SK-N-SH treated with all-trans-retinoic acid at 6 μM for 48 hours (cell line): ENCODE data around the gene EHBP1.

Experiments used
- ATAC-seq: fragments of 200-7000 bp; cut with Tn5 transposase; 3 replicates; pipeline ENCODE4 v1.9.1; 2020; ENCODE audit warnings: mild to moderate bottlenecking, moderate library complexity
- ARNTL ChIP-seq: fragments of 450-650 bp; formaldehyde crosslinking; IDR thresholded peaks from 2 replicates; pipeline ENCODE4 v1.5.0; 2020; ENCODE audit warnings: low read depth, mild to moderate bottlenecking, moderate library complexity, borderline replicate concordance
- BACH2 ChIP-seq: fragments of 250-450 bp; sonication (Bioruptor Pico); IDR thresholded peaks from 2 replicates; pipeline ENCODE4 v1.9.0; 2021; ENCODE audit warnings: mild to moderate bottlenecking, borderline replicate concordance
- CSDC2 ChIP-seq: fragments of 250-450 bp; sonication (Bioruptor Pico); IDR thresholded peaks from 2 replicates; pipeline ENCODE4 v1.5.0; 2020; ENCODE audit warnings: mild to moderate bottlenecking, moderate library complexity
- ESRRG ChIP-seq: fragments of 250-450 bp; sonication (Bioruptor Pico); IDR thresholded peaks from 2 replicates; pipeline ENCODE4 v1.6.1; 2021; ENCODE audit warnings: mild to moderate bottlenecking
- GLIS3 ChIP-seq: fragments of 250-450 bp; sonication (Bioruptor Pico); IDR thresholded peaks from 2 replicates; pipeline ENCODE4 v1.5.0; 2020; ENCODE audit warnings: mild to moderate bottlenecking, moderate library complexity
- ISL1 ChIP-seq: fragments of 250-450 bp; sonication (Bioruptor Pico); IDR thresholded peaks from 2 replicates; pipeline ENCODE4 v2.1.2; 2022; ENCODE audit warnings: mild to moderate bottlenecking, moderate library complexity
- OSR1 ChIP-seq: fragments of 250-450 bp; sonication (Bioruptor Pico); IDR thresholded peaks from 2 replicates; pipeline ENCODE4 v1.8.0; 2022; ENCODE audit warnings: moderate library complexity, mild to moderate bottlenecking, inconsistent platforms
- PPARA ChIP-seq: fragments of 250-450 bp; sonication (Bioruptor Pico); IDR thresholded peaks from 2 replicates; pipeline ENCODE4 v1.5.0; 2020; ENCODE audit warnings: mild to moderate bottlenecking, borderline replicate concordance
- RARB ChIP-seq: fragments of 250-450 bp; sonication (Bioruptor Pico); IDR thresholded peaks from 2 replicates; pipeline ENCODE4 v1.8.0; 2021; ENCODE audit warnings: mild to moderate bottlenecking, moderate library complexity
- SNAI2 ChIP-seq: fragments of 250-450 bp; sonication (Bioruptor Pico); IDR thresholded peaks from 2 replicates; pipeline ENCODE4 v1.5.0; 2020; ENCODE audit warnings: mild to moderate bottlenecking, moderate library complexity
- TCF4 ChIP-seq: fragments of 250-450 bp; sonication (Bioruptor Pico); IDR thresholded peaks from 2 replicates; pipeline ENCODE4 v1.8.0; 2021; ENCODE audit warnings: mild to moderate bottlenecking, moderate library complexity, borderline replicate concordance
- TOX ChIP-seq: fragments of 250-450 bp; sonication (Bioruptor Pico); IDR thresholded peaks from 2 replicates; pipeline ENCODE4 v1.8.0; 2021; ENCODE audit warnings: mild to moderate bottlenecking, moderate library complexity, borderline replicate concordance
- ZFP30 ChIP-seq: fragments of 450-650 bp; formaldehyde crosslinking; IDR thresholded peaks from 2 replicates; pipeline ENCODE4 v1.5.0; 2022; ENCODE audit warnings: mild to moderate bottlenecking, moderate library complexity
- ZNF565 ChIP-seq: fragments of 450-650 bp; formaldehyde crosslinking; conservative IDR thresholded peaks from 2 replicates; pipeline ENCODE4 v1.5.0; 2020; ENCODE audit warnings: low read depth, mild to moderate bottlenecking, moderate library complexity
- ZNF70 ChIP-seq: fragments of 450-650 bp; formaldehyde crosslinking; IDR thresholded peaks from 2 replicates; pipeline ENCODE4 v1.5.0; 2020; ENCODE audit warnings: mild to moderate bottlenecking, moderate library complexity
- ZNF8 ChIP-seq: fragments of 450-650 bp; formaldehyde crosslinking; IDR thresholded peaks from 2 replicates; pipeline ENCODE4 v1.5.0; 2020; ENCODE audit warnings: mild to moderate bottlenecking, moderate library complexity
- TF ChIP-seq, protein P1 (sequence below): fragments of 250-450 bp; sonication (Bioruptor Pico); IDR thresholded peaks from 2 replicates; pipeline ENCODE4 v1.5.0; 2020; ENCODE audit warnings: mild to moderate bottlenecking, moderate library complexity
- TF ChIP-seq, protein P2 (sequence below): fragments of 250-450 bp; sonication (Bioruptor Pico); IDR thresholded peaks from 2 replicates; pipeline ENCODE4 v1.8.0; 2021; ENCODE audit warnings: low read depth, mild to moderate bottlenecking, moderate library complexity, borderline replicate concordance
- TF ChIP-seq, protein P3 (sequence below): fragments of 250-450 bp; sonication (Bioruptor Pico); IDR thresholded peaks from 2 replicates; pipeline ENCODE4 v1.5.1; 2021; ENCODE audit warnings: mild to moderate bottlenecking, moderate library complexity
- TF ChIP-seq, protein P4 (sequence below): fragments of 250-450 bp; sonication (Bioruptor Pico); IDR thresholded peaks from 2 replicates; pipeline ENCODE4 v1.8.0; 2020; ENCODE audit warnings: mild to moderate bottlenecking, moderate library complexity, borderline replicate concordance
- TF ChIP-seq, protein P5 (sequence below): fragments of 250-450 bp; sonication (Bioruptor Pico); IDR thresholded peaks from 2 replicates; pipeline ENCODE4 v1.5.1; 2020; ENCODE audit warnings: low read depth, mild to moderate bottlenecking, moderate library complexity

EHBP1 gene

DNA sequence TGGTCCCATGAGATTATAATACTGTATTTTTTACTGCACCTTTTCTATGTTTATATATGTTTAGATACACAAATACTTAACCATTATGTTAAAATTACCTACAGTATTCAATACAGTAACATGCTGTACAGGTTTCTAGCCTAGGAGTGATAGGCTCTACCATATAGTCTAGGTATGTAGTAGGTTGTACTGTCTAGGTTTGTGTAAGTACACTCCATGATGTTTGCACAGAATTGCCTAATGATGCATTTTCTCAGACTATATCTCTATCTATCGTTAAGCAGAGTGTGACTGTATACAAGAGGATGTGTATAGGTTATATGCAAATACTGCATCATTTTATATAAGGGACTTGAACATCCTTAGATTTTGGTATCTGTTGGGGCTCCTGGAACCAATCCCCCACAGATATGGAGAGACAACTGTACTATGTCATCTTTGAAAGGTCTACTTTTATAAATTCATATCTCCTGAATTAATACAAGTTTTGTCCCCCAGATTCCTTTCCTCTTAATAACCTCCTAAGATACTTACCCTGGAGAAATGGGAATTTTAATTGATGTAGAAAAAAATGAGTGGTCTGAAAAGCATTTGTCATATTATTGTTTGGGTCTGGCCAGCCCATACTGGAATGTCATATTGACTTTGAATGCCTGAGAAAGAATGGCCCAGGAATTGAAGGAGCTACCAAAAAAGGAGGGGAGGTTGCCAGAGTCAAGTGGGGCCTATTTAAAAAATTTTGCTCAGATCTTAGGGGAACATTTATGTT lies 36.6 kb downstream of the EHBP1 start (continued):
- TF ChIP-seq, protein P1, sequence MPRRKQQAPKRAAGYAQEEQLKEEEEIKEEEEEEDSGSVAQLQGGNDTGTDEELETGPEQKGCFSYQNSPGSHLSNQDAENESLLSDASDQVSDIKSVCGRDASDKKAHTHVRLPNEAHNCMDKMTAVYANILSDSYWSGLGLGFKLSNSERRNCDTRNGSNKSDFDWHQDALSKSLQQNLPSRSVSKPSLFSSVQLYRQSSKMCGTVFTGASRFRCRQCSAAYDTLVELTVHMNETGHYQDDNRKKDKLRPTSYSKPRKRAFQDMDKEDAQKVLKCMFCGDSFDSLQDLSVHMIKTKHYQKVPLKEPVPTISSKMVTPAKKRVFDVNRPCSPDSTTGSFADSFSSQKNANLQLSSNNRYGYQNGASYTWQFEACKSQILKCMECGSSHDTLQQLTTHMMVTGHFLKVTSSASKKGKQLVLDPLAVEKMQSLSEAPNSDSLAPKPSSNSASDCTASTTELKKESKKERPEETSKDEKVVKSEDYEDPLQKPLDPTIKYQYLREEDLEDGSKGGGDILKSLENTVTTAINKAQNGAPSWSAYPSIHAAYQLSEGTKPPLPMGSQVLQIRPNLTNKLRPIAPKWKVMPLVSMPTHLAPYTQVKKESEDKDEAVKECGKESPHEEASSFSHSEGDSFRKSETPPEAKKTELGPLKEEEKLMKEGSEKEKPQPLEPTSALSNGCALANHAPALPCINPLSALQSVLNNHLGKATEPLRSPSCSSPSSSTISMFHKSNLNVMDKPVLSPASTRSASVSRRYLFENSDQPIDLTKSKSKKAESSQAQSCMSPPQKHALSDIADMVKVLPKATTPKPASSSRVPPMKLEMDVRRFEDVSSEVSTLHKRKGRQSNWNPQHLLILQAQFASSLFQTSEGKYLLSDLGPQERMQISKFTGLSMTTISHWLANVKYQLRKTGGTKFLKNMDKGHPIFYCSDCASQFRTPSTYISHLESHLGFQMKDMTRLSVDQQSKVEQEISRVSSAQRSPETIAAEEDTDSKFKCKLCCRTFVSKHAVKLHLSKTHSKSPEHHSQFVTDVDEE: no peak

DNA sequence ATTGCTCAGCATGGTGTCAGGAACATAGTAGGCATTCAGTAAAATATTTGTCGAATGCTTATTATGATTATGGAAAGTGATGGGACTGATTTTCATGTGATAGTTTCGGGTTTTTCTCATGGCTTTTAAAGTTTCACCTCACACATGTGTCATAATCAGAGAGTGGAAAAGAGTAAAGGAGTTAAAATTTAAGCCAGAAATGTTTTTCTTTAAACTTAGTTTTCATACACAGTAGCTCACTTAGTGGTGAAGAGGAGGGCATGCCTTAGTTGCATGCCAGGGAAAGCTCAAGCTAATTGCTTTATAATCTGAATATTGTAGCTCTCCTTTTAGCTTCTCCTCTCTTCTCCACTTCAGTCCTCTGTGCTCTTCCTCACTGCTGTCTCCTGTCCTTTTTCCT lies 38.0 kb downstream of the EHBP1 start:
- TF ChIP-seq, protein P2, sequence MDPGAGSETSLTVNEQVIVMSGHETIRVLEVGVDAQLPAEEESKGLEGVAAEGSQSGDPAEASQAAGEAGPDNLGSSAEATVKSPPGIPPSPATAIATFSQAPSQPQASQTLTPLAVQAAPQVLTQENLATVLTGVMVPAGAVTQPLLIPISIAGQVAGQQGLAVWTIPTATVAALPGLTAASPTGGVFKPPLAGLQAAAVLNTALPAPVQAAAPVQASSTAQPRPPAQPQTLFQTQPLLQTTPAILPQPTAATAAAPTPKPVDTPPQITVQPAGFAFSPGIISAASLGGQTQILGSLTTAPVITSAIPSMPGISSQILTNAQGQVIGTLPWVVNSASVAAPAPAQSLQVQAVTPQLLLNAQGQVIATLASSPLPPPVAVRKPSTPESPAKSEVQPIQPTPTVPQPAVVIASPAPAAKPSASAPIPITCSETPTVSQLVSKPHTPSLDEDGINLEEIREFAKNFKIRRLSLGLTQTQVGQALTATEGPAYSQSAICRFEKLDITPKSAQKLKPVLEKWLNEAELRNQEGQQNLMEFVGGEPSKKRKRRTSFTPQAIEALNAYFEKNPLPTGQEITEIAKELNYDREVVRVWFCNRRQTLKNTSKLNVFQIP (CRISPR knock-in tag): no peak
- TF ChIP-seq ARNTL (no peak), TCF4 (CRISPR knock-in tag) (no peak), RARB (CRISPR knock-in tag) (no peak), OSR1 (no peak), ZFP30 (CRISPR knock-in tag) (no peak), ESRRG (no peak), ZNF70 (no peak)
- TF ChIP-seq, protein P3, sequence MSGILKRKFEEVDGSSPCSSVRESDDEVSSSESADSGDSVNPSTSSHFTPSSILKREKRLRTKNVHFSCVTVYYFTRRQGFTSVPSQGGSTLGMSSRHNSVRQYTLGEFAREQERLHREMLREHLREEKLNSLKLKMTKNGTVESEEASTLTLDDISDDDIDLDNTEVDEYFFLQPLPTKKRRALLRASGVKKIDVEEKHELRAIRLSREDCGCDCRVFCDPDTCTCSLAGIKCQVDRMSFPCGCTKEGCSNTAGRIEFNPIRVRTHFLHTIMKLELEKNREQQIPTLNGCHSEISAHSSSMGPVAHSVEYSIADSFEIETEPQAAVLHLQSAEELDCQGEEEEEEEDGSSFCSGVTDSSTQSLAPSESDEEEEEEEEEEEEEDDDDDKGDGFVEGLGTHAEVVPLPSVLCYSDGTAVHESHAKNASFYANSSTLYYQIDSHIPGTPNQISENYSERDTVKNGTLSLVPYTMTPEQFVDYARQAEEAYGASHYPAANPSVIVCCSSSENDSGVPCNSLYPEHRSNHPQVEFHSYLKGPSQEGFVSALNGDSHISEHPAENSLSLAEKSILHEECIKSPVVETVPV (CRISPR knock-in tag): no peak

DNA sequence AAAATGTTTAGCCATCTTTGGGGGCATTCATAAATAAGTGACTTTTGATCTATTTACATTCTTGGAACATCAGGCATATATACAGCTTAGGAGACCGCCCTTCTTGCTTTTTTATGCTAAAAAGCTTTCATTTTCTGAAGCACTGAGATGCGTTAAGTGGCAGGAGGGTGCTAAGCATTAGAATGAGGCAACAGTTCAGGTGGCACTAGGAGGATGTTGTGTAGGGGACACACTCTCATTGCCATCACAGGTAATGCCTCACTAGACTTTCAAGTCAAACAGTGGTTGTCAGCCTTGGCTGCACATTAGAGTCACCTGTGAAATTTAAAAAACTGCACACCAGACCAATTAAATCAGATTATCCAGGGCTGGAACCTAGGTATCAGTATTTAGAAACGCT lies 39.1 kb downstream of the EHBP1 start:
- TF ChIP-seq, protein P4, sequence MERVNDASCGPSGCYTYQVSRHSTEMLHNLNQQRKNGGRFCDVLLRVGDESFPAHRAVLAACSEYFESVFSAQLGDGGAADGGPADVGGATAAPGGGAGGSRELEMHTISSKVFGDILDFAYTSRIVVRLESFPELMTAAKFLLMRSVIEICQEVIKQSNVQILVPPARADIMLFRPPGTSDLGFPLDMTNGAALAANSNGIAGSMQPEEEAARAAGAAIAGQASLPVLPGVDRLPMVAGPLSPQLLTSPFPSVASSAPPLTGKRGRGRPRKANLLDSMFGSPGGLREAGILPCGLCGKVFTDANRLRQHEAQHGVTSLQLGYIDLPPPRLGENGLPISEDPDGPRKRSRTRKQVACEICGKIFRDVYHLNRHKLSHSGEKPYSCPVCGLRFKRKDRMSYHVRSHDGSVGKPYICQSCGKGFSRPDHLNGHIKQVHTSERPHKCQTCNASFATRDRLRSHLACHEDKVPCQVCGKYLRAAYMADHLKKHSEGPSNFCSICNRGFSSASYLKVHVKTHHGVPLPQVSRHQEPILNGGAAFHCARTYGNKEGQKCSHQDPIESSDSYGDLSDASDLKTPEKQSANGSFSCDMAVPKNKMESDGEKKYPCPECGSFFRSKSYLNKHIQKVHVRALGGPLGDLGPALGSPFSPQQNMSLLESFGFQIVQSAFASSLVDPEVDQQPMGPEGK (CRISPR knock-in tag): no peak
- TF ChIP-seq, protein P3 (CRISPR knock-in tag): no peak
- TF ChIP-seq ESRRG (no peak), BACH2 (CRISPR knock-in tag) (no peak), GLIS3 (no peak), ZNF565 (CRISPR knock-in tag) (no peak), PPARA (CRISPR knock-in tag) (no peak), ARNTL (no peak), ZNF70 (no peak), ZNF8 (CRISPR knock-in tag) (no peak), CSDC2 (CRISPR knock-in tag) (no peak), TCF4 (CRISPR knock-in tag) (no peak), ZFP30 (CRISPR knock-in tag) (no peak), TOX (CRISPR knock-in tag) (no peak), SNAI2 (CRISPR knock-in tag) (no peak), RARB (CRISPR knock-in tag) (no peak), ISL1 (CRISPR knock-in tag) (no peak), OSR1 (no peak)
- TF ChIP-seq, protein P5, sequence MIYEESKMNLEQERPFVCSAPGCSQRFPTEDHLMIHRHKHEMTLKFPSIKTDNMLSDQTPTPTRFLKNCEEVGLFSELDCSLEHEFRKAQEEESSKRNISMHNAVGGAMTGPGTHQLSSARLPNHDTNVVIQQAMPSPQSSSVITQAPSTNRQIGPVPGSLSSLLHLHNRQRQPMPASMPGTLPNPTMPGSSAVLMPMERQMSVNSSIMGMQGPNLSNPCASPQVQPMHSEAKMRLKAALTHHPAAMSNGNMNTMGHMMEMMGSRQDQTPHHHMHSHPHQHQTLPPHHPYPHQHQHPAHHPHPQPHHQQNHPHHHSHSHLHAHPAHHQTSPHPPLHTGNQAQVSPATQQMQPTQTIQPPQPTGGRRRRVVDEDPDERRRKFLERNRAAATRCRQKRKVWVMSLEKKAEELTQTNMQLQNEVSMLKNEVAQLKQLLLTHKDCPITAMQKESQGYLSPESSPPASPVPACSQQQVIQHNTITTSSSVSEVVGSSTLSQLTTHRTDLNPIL (CRISPR knock-in tag): no peak
- TF ChIP-seq, all 23 proteins: peak for 0
- ATAC-seq: no peak

More for the DNA sequence above, 38.0 kb downstream of the EHBP1 start:
- ATAC-seq: no peak
